Measurements from ENCODE around the gene RNU7-1. TPM values are rescaled to one million over a fixed set of nuclear protein-coding genes. Genes with fewer than 3 reads are reported as not detected.
A peak's percentile ranks its signal among the peaks of the same experiment; 100 is the strongest.

Gene RNU7-1
- total RNA-seq, 4 donors from 2014 or later = not detected

DNA sequence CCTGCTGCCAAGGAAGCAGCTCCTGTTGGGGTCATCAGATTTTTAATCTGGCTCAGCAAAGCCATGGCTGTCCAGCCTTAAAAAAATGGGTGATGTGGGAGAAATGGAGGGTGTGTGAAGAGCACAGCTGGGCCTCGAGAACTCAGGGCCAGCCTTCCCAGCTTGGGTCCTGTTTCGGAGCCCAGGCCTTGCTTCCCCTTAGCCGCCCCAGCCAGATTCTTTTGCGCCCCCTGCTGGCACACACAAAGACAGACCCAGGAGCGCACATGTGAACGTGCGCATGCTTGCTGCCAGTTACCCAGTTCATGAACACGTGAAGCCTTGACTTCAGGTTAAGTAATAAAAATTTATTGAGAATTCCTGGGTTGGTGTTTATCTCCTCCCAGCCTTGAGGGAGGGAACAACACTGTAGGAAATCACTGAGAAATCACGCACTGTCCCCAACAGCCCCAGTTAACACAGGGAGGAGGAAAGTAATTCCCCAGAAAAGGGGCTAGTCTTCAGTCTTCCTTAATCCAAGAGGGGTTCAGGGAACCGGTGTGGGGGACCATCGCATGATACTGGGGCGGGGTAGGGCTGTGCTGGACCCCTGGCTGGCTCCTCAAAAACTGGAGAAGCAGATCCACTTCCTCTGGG is 21.5 kb downstream of the RNU7-1 start:
- 22% methylated on average over 8 of the region's 12 CpGs for WGBS
- peak; percentile 91 to 95 for DNase-seq (ENCODE audit: low spot score in 2 of 2)
- H3K4me1 ChIP-seq = peaks cover 84% of the 10 kb centered on the region
- TF ChIP-seq EP300 (IDR thresholded peaks at IDR 0.05) (no peak), POLR2AphosphoS5 (IDR thresholded peaks at IDR 0.05) (peak in 2 of 3 donors; percentile 28 to 70)
- TF ChIP-seq, protein P1, sequence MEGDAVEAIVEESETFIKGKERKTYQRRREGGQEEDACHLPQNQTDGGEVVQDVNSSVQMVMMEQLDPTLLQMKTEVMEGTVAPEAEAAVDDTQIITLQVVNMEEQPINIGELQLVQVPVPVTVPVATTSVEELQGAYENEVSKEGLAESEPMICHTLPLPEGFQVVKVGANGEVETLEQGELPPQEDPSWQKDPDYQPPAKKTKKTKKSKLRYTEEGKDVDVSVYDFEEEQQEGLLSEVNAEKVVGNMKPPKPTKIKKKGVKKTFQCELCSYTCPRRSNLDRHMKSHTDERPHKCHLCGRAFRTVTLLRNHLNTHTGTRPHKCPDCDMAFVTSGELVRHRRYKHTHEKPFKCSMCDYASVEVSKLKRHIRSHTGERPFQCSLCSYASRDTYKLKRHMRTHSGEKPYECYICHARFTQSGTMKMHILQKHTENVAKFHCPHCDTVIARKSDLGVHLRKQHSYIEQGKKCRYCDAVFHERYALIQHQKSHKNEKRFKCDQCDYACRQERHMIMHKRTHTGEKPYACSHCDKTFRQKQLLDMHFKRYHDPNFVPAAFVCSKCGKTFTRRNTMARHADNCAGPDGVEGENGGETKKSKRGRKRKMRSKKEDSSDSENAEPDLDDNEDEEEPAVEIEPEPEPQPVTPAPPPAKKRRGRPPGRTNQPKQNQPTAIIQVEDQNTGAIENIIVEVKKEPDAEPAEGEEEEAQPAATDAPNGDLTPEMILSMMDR (IDR thresholded peaks at IDR 0.05) = peak; percentile 89 to 92
- H3K27me3 ChIP-seq = no peaks in the 10 kb centered on the region
- H3K4me3 ChIP-seq = peak overlapping the region; percentile 60
- peaks cover 40% of the 10 kb centered on the region for H3K36me3 ChIP-seq
- no peaks in the 10 kb centered on the region for H3K9me3 ChIP-seq
- peak overlapping the region; percentile 93 for H3K27ac ChIP-seq

- Histone ChIP-seq H3K4me3 (no peak overlapping the region), H3K4me1 (peaks cover 78% of the 10 kb centered on the region), H3K9me3 (no peaks in the 10 kb centered on the region), H3K36me3 (peaks cover 40% of the 10 kb centered on the region), H3K27me3 (no peaks in the 10 kb centered on the region), H3K27ac (peak overlapping the region; percentile 69)
- no peak for DNase-seq (ENCODE audit: low spot score in 2 of 2)
- WGBS = 77% methylated on average over 4 of the region's 4 CpGs
- TF ChIP-seq POLR2A (IDR thresholded peaks at IDR 0.05) (no peak), EP300 (IDR thresholded peaks at IDR 0.05) (no peak), POLR2AphosphoS5 (IDR thresholded peaks at IDR 0.05) (no peak)
- TF ChIP-seq, protein P1 (IDR thresholded peaks at IDR 0.05) = no peak
Measured at GRCh38 chr12:6965714-6966113, 22.1 kb downstream of the RNU7-1 start.

GRCh38 chr12:6966351-6966750 is 22.7 kb downstream of the RNU7-1 start:
- WGBS = 71% methylated on average over 7 of the region's 7 CpGs
- peaks cover 40% of the 10 kb centered on the region for H3K36me3 ChIP-seq
- H3K27ac ChIP-seq = no peak overlapping the region
- peaks cover 72% of the 10 kb centered on the region for H3K4me1 ChIP-seq
- no peaks in the 10 kb centered on the region for H3K27me3 ChIP-seq
- H3K9me3 ChIP-seq = no peaks in the 10 kb centered on the region
- no peak for DNase-seq (ENCODE audit: low spot score in 2 of 2)
- TF ChIP-seq POLR2A (IDR thresholded peaks at IDR 0.05) = no peak
- no peak overlapping the region for H3K4me3 ChIP-seq

GRCh38 chr12:6967651-6968100 is 24.1 kb downstream of the RNU7-1 start:
- DNase-seq (ENCODE audit: low spot score in 2 of 2) = no peak
- 77% methylated on average over 9 of the region's 10 CpGs for WGBS
- H3K36me3 ChIP-seq = peaks cover 40% of the 10 kb centered on the region

DNA sequence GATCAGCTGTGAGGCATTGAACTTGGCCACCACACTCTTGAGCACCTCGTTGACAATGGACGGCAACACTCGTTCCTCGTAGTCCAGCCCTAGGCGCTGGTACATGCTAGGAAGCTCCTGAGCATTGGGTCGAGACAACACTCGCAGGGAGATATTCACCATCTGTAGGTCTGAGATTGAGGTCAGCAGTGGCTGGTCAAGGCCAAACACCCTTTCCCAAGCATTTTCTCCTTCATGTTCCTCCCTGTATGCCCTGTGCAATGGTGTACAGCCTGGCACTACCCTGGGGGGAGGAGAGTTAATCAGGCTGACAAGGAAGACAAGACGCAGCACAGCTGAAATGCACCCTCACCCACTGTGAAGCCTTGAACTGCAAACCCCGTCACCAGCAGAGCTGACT is 24.8 kb downstream of the RNU7-1 start:
- no peak overlapping the region for H3K4me3 ChIP-seq
- H3K36me3 ChIP-seq = peaks cover 40% of the 10 kb centered on the region
- TF ChIP-seq, protein P1 (IDR thresholded peaks at IDR 0.05) = no peak
- H3K4me1 ChIP-seq = peaks cover 68% of the 10 kb centered on the region
- no peak for DNase-seq (ENCODE audit: low spot score in 2 of 2)
- no peaks in the 10 kb centered on the region for H3K9me3 ChIP-seq
- no peaks in the 10 kb centered on the region for H3K27me3 ChIP-seq
- peak overlapping the region; percentile 89 for H3K27ac ChIP-seq
- 82% methylated on average over 9 of the region's 9 CpGs for WGBS

More at GRCh38 chr12:6967651-6968100, 24.1 kb downstream of the RNU7-1 start:
- H3K27ac ChIP-seq = no peak overlapping the region
- no peak for TF ChIP-seq POLR2A (IDR thresholded peaks at IDR 0.05)
- TF ChIP-seq POLR2AphosphoS5 (IDR thresholded peaks at IDR 0.05) = no peak
- TF ChIP-seq EP300 (IDR thresholded peaks at IDR 0.05) = no peak
- TF ChIP-seq, protein P1 (IDR thresholded peaks at IDR 0.05) = no peak
- H3K4me3 ChIP-seq = no peak overlapping the region
- H3K27me3 ChIP-seq = no peaks in the 10 kb centered on the region
- no peaks in the 10 kb centered on the region for H3K9me3 ChIP-seq
- peaks cover 68% of the 10 kb centered on the region for H3K4me1 ChIP-seq
